ENCODE measurements around the gene PLAAT5.
"Not testable (repeated sequence)": the region's sequence is repeated elsewhere in the genome, so short reads cannot be mapped to it uniquely, and the experiment has no call there.

The PLAAT5 gene

GRCh38 chr11:63534076-63534475, 43.1 kb upstream of the PLAAT5 start:
- TF ChIP-seq CTCF (IDR thresholded peaks at IDR 0.05; ENCODE audit: low read depth, low read length) = no peak
- no peaks in the 10 kb centered on the region for H3K9me3 ChIP-seq (ENCODE audit: severe bottlenecking)
- DNase-seq = no peak
- no peaks in the 10 kb centered on the region for H3K36me3 ChIP-seq
- no peaks in the 10 kb centered on the region for H3K27me3 ChIP-seq (ENCODE audit: insufficient read depth, low read depth, severe bottlenecking)
- H3K4me3 ChIP-seq (ENCODE audit: low read depth, low read length) = no peak overlapping the region
- no peak overlapping the region for H3K27ac ChIP-seq

- no peak overlapping the region for H3K27ac ChIP-seq
- peak; percentile 31 for DNase-seq
Measured at GRCh38 chr11:63532799-63533475, 42.0 kb upstream of the PLAAT5 start.

GRCh38 chr11:63532117-63532516, 41.1 kb upstream of the PLAAT5 start:
- H3K27me3 ChIP-seq (ENCODE audit: insufficient read depth, low read depth, severe bottlenecking) = no peaks in the 10 kb centered on the region
- no peaks in the 10 kb centered on the region for H3K9me3 ChIP-seq (ENCODE audit: severe bottlenecking)
- H3K4me3 ChIP-seq (ENCODE audit: low read depth, low read length) = no peak overlapping the region
- no peaks in the 10 kb centered on the region for H3K36me3 ChIP-seq
- DNase-seq = no peak
- H3K27ac ChIP-seq = no peak overlapping the region
- no peak for TF ChIP-seq CTCF (IDR thresholded peaks at IDR 0.05; ENCODE audit: low read depth, low read length)

More at GRCh38 chr11:63532799-63533475, 42.0 kb upstream of the PLAAT5 start:
- no peaks in the 10 kb centered on the region for H3K36me3 ChIP-seq
- TF ChIP-seq CTCF (IDR thresholded peaks at IDR 0.05; ENCODE audit: low read depth, low read length) = no peak
- no peak overlapping the region for H3K4me3 ChIP-seq (ENCODE audit: low read depth, low read length)
- H3K27me3 ChIP-seq (ENCODE audit: insufficient read depth, low read depth, severe bottlenecking) = no peaks in the 10 kb centered on the region
- H3K9me3 ChIP-seq (ENCODE audit: severe bottlenecking) = no peaks in the 10 kb centered on the region

GRCh38 chr11:63531074-63531792, 40.3 kb upstream of the PLAAT5 start:
- H3K27me3 ChIP-seq (ENCODE audit: insufficient read depth, low read depth, severe bottlenecking); DNase-seq; H3K4me3 ChIP-seq (ENCODE audit: low read depth, low read length); H3K9me3 ChIP-seq (ENCODE audit: severe bottlenecking); H3K27ac ChIP-seq; H3K36me3 ChIP-seq: not testable (repeated sequence)

GRCh38 chr11:63530021-63530420, 39.1 kb upstream of the PLAAT5 start:
- no peak for TF ChIP-seq CTCF (IDR thresholded peaks at IDR 0.05; ENCODE audit: low read depth, low read length)
- DNase-seq = no peak

GRCh38 chr11:63529373-63529772, 38.4 kb upstream of the PLAAT5 start:
- not testable (repeated sequence) for H3K27me3 ChIP-seq (ENCODE audit: insufficient read depth, low read depth, severe bottlenecking); DNase-seq; H3K4me3 ChIP-seq (ENCODE audit: low read depth, low read length); H3K27ac ChIP-seq; H3K36me3 ChIP-seq; H3K9me3 ChIP-seq (ENCODE audit: severe bottlenecking)

More at GRCh38 chr11:63530021-63530420, 39.1 kb upstream of the PLAAT5 start:
- Histone ChIP-seq H3K9me3 (ENCODE audit: severe bottlenecking) (no peaks in the 10 kb centered on the region), H3K27ac (no peak overlapping the region), H3K36me3 (no peaks in the 10 kb centered on the region), H3K27me3 (ENCODE audit: insufficient read depth, low read depth, severe bottlenecking) (no peaks in the 10 kb centered on the region), H3K4me3 (ENCODE audit: low read depth, low read length) (no peak overlapping the region)

GRCh38 chr11:63528729-63529278, 37.8 kb upstream of the PLAAT5 start:
- H3K27me3 ChIP-seq (ENCODE audit: insufficient read depth, low read depth, severe bottlenecking) = not testable (repeated sequence)
- 0 out of 2 replicates have a peak overlapping the region, but pooled peaks have one; percentile 6 for H3K27ac ChIP-seq

GRCh38 chr11:63528156-63528555, 37.2 kb upstream of the PLAAT5 start:
- H3K36me3 ChIP-seq; H3K27ac ChIP-seq; H3K27me3 ChIP-seq (ENCODE audit: insufficient read depth, low read depth, severe bottlenecking); H3K4me3 ChIP-seq (ENCODE audit: low read depth, low read length); DNase-seq; H3K9me3 ChIP-seq (ENCODE audit: severe bottlenecking): not testable (repeated sequence)

More at GRCh38 chr11:63528729-63529278, 37.8 kb upstream of the PLAAT5 start:
- not testable (repeated sequence) for DNase-seq; H3K36me3 ChIP-seq; H3K9me3 ChIP-seq (ENCODE audit: severe bottlenecking); H3K4me3 ChIP-seq (ENCODE audit: low read depth, low read length)

All from WERI-Rb-1 (cell line).